GM18951 (cell line): ENCODE results near the gene GTF3C1.
"Not testable (repeated sequence)": the region's sequence is repeated elsewhere in the genome, so short reads cannot be mapped to it uniquely, and the experiment has no call there.

Experiments
- POLR2A ChIP-seq: IDR thresholded peaks from 4 replicates; pipeline ENCODE4 v1.6.1; 2011; ENCODE audit warnings: mild to moderate bottlenecking; ENCODE audit not compliant: insufficient read length, insufficient read depth; ENCODE audit errors: extremely low read depth
- in situ Hi-C: fragments of 300-500 bp; cut with MboI; formaldehyde crosslinking; loops from one replicate; pipeline ENCODE4 v1.12.0; 2022; ENCODE audit warnings: low sequenced_read_pairs, mixed read lengths, inconsistent platforms; ENCODE audit not compliant: unreplicated experiment

The GTF3C1 gene

DNA sequence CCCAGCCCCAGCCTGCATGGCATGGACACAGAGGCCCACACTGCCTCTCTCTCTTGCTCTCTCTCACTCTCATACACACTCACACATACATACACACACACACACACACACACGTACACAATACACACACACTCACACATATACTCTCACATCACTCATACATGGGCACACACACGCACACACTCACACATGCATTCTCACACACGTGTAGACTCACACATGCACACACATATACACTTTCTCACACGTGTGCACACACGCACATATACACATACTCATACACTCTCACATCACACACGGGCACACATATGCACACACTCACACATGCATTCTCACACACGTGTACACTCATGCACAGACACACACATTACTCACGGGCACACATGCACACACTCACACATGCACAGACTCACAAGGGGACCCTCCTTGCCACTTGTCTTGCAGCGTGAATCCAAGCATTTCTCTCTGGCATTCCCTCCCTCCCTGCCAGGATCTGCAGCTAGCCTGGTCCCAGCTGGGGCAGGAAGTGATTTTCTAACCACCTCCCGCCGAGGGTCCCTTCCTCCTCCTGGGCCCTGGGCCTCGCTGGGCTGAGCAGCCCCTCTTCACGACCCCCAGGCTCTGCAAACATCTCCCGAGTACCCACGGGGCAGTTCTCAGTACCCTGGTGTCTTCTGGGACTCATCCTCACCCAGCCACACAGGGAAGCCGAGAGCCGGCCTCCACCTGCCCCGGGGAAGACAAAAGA lies 110.3 kb downstream of the GTF3C1 start:
- no peak for TF ChIP-seq POLR2A
- in situ Hi-C loops, result no loop called here

DNA sequence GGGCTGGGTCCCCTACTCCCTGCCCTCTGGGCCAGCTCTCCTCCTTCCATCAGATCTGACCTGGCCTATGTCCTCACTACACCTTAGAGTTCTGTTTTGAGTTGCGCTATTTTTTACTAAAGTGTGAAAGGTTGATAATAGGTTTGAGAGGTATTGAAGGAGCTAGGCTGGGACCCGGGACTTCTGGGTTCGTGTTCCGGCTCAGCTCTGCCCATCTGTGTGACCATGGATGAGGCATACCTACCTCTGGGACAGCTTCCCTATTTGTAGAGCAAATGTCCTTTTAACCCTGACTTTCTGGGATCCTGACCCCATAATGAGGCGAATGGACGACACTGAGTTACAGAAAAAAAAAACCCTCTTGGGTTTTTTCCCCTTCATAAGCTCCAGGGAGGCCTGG lies 111.8 kb downstream of the GTF3C1 start:
- no peak for TF ChIP-seq POLR2A

DNA sequence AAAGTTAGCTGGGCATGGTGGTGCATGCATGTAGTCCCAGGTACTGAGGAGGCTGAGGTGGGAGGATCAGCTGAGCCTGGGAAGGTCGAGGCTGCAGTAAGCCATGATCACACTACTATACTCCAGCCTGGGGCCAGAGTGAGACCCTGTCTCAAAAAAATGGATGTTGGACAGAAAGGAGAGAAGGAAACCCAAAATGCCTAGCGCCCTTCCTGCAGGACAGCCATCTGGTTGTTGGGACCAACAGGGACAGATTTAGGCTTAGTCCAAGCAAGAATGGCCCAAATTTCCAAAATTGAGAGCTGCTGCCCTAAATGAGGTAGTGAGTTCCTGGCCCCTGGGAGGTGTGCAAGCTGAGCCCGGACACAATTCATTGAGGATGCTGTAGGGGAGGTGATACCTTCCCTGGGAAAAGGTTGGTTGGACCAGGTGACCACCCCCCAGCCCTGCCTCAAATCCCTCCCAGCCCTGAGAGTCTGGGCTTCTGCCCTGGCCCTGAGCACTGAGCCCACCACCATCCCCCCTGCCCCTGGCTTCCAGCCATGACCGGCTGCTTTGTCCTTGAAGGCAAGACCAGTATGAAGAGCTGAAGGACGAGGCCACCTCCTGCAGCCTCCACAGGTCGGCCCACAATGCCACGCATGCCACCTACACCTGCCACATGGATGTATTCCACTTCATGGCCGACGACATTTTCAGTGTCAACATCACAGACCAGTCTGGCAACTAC lies 112.6 kb downstream of the GTF3C1 start:
- in situ Hi-C loops, result no loop called here
- peak; percentile 34 for TF ChIP-seq POLR2A

More for the DNA sequence above, 111.8 kb downstream of the GTF3C1 start:
- in situ Hi-C loops, result no loop called here

DNA sequence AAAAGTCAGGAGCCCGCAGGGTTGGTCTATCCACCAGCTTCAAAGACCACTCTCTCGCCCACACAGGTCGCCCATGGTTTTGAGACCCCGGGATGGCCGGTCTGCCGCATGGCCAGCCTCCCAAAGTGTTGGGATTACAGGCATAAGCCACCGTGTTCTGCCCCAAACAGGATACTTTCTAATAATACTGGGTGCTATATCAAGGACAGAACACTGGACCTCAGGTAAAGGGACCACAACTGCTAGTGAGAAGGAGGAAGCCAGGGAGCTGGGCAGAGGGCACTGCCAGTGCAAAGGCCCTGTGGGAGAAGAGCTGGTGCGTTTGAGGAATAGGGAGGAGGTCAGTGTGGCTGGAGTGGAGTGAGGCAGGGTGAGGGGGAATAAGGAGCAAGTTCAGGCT lies 113.6 kb downstream of the GTF3C1 start:
- in situ Hi-C loops, result no loop called here
- no peak for TF ChIP-seq POLR2A

DNA sequence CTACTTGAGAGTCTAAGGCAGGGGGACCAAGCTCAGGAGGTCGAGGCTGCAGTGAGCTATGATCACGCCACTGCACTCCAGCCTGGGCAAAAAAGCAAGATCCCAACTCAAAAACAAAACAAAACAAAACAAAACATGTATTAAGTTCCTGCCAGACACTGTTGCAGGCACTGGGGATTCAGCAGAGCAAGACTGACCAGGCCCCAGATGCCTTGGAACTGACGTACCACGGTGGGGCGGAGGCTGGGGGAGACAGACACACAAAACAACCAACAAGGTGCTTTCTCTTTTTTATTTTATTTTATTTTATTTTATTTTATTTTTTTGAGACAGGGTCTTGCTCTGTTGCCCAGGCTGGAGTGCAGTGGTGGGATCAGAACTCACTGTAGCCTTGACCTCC lies 114.6 kb downstream of the GTF3C1 start:
- in situ Hi-C loops, result not testable (repeated sequence)

DNA sequence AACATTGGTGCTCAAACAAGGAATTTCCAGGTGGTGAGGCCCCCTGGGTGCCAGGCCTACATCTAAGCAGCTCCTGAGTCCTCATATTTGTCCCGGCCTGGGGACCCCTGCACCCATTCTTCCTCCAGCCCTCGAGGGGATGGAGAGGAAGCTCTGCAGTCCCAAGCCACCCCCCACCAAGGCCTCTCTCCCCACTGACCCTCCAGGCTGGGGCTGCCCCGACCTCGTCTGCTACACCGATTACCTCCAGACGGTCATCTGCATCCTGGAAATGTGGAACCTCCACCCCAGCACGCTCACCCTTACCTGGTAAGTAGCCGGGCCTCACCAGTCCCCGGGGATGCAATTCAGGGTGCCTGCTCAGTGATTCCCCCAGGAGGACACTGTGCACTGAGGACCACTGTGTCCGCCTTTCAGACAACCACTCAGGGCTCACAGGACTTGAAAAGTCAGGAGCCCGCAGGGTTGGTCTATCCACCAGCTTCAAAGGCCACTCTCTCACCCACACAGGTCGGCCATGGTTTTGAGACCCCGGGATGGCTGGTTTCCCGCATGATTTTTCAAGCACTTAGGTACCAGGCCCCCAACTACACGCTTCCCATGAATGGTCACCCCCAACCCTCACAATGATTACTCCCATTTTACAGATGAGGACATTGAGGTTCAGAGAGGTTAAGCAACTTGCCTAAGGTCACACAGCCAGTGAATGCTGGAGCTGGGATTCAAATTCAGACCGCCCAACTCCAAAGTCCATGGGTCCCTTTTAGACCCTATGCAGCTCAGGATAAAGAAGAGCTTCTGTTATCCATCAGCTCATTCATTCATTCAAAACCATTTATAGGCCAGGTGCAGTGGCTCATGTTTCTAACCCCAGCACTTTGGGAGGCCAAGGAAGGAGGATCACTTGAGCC lies 115.3 kb downstream of the GTF3C1 start:
- in situ Hi-C loops, result no loop called here
- TF ChIP-seq POLR2A, result no peak

DNA sequence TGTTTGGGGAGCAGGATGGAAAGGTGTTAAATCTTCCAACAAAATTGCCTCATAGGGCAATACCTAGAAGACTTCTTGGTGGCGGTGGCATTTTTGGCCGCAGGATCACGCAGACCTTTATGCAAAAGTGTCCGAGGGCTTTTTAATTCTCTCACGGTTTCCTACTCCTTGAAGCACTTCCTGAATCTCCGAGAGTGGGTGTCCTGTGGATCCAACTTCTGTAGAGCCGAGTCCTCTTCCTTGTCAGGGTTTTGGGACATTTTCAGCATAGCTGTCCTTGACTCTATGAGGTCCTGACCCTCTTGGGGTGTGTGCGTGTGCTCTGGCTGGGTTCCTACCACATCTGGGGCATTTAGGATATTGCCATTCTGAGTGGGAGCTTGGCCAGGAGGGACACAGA lies 116.1 kb downstream of the GTF3C1 start:
- TF ChIP-seq POLR2A, result no peak
- in situ Hi-C loops, result no loop called here

DNA sequence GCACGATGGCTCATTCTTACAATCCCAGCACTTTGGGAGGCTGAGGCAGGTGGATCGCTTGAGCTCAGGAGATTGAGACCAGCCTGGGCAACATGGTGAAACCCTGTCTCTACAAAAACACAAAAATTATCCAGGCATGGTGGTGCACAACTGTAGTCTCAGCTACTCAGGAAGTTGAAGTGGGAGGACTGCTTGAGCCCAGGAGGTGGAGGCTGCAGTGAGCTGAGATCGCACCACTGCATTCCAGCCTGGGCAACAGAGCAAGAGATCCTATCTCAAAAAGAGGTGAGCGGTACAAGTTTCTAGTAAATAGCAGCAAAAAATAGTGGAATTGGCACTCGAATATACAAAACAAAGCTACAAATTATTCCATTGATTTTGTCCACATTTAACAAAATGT lies 116.5 kb downstream of the GTF3C1 start:
- in situ Hi-C loops, result not testable (repeated sequence)

DNA sequence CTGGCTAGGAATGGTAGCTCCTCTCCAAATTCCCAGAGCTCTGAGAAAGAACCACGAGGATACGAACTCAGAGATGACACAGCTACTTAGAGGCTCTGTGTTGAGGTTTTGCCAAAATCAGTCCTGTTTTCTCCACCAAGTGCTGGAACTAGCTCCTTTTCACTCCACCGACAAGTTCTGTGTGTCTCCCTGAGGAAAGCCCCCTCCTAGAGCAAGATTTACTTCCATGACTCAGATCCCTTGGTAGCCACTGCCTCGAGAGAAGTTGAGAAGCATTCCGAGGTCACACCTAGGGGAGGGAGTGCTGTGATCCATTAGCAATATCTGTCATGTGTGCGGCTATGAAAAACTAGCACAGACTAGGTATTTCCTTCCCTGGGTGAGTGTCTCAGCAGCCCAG lies 117.2 kb downstream of the GTF3C1 start:
- TF ChIP-seq POLR2A, result no peak
- in situ Hi-C loops, result no loop called here

DNA sequence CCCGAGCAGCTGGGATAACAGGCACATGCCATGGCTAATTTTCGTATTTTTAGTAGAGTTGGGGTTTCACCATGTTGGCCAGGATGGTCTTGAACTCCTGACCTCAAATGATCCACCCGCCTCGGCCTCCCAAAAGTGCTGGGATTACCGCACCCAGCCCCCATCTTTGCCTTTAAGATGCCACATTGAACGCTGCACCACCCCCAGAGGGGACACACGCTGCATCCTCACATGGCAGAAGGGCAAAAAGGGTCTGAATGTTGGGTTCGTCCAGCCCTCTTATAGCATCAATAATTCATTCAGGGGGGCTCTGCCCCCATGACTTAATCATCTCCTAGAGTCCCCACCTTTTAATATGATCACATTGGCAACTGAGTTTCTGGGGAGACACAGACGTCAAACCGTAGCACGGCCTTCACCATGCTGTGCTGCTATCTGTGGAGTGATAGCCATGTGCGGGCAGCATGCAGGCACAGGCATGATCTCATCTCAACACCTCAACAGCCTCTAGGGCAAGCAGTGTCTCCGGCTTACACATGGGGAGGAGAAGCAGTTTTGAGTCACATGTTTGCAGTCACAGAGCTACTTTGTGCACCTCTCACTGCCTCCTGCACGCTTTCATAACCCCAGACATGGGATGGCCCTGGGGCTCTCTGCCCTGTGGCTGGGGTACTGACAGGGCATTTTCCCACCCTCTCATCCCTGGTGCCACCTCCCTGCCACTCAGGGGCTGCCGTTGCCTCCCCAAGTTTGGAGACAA lies 117.8 kb downstream of the GTF3C1 start:
- TF ChIP-seq POLR2A, result no peak
- in situ Hi-C loops, result no loop called here

DNA sequence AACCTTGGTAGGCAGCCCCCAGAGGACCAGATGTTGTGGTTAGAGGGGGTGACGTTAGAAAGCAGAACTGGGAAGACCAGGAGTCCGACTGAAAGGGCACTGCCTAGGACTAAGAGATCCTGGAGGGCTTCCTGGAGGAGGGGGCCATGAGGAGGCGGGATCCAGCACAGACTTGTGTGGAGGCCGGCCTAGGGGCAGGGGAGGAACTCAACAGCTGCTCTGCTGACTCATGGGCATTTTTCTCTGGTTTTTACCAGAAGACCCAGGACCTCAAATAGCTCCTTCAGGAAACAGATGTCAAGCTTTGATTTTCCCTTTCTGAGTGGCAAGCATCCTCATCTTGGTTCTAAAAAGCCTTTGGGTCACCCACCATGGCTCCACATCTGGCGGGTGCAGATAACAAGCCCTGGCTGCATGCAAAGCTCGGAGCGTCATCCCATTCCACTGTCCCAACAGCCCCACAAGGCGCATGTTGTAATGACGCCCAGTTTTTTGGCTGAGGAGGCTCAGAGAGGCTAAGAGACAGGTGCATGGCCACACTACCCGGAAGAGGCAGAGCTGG lies 118.7 kb downstream of the GTF3C1 start:
- TF ChIP-seq POLR2A, result peak; percentile 25
- in situ Hi-C loops, result no loop called here

DNA sequence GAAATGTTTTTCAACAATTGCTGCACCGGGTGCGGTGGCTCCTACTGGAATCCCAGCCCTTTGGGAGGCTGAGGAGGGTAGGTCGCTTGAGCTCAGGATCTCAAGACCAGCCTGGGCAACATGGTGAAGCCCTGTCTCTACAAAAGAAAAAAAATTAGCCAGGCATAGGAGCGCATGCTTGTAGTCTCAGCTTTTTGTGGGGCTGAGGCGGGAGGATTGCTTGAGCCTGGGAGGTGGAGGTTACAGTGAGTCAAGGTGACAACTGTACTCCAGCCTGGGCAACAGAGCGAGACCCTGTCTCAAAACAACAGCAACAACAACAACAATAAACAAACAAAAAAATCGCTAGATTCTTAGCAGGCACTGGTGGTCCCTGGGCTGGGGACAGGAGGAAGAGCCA lies 119.2 kb downstream of the GTF3C1 start:
- in situ Hi-C loops, result no loop called here
- no peak for TF ChIP-seq POLR2A

DNA sequence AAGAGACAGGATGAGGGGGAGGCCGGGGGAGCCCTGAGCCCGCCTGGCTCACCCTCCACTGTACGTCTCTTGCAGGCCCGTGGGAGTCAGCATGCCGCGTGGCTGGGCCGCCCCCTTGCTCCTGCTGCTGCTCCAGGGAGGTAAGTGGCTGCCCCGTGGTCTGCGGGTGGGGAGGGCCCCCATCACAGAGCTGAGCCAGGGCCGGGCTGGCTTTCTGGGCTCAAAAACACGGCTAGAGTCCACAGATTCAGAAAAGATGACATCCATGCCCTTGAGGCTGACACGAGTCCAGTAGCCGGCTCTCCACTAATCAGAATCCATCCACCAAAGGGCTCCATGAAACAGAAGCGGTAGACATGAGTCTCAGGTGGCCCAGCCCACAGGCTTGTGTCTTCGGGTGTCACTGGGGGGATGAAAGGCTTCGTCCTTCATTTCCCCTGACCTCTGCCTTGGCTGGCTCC lies 119.7 kb downstream of the GTF3C1 start:
- in situ Hi-C loops, result no loop called here
- TF ChIP-seq POLR2A, result no peak
